ENCODE data around the gene DDX54.
"Not testable (repeated sequence)": the region's sequence is repeated elsewhere in the genome, so short reads cannot be mapped to it uniquely, and the experiment has no call there.

The DDX54 gene

GRCh38 chr12:113220593-113221180 is 35.4 kb upstream of the DDX54 start:
- DNase-seq (ENCODE audit: low read depth), result no peak

DNA sequence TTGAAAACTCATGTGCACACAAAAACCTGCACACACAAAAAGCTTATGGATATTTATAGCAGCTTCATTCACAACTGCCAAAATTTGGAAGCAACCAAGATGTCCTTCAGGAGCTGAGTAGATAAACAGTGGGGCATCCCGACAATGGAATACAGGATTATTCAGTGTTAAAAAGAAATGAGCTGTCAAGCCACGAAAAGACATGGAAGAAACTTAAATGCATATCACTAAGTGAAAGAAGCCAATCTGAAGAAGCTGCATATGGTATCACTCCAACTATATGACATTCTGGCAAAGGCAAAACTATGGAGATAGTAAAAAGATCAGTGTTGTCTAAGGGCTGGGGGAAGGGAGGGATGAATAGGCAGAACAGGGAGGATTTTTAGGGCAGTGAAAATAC is 30.7 kb upstream of the DDX54 start:
- DNase-seq (ENCODE audit: low read depth), result no peak

DNA sequence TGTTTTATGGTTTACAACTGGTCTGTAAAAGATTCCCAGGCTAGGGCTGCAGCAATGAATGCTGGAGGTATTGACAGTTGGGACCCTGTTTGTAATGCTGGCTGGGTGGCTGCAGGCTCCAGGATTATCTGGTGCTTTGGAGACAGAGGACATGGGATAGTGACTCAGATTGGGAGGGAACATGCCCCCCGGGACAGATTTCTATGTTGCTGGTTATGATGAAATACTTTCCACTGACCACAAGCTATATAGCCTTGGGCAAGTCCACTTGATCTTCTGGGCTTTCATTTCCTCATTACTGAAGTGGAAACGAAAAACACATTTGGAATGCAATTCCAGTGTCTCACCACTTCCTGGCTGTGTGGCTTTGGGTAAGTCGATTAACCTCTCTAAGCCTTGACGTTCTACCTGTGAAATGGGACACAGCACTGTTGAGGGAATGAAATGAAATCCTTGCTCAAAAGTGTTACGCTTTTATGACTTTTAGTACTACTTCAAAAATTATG is 29.7 kb upstream of the DDX54 start:
- DNase-seq (ENCODE audit: low read depth), result peak; percentile 97

DNA sequence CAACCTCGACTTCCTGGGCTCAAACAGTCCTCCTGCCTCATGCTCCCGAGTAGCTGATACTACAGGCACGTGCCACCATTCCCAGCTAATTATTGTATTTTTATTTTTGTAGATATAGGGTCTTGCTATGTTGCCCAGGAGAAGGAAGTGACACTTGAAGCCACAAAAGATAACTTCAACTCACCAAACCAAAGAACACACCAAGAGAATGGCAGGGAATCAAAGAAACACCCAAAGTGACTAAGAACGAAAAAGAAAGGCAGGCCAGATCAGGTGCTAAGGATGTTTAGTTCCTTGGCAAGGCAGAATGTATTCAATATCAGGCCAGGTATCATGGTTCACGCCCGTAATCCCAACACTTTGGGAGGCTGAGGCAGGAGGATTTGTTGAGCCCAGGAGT is 25.9 kb upstream of the DDX54 start:
- no peak for DNase-seq (ENCODE audit: low read depth)

DNA sequence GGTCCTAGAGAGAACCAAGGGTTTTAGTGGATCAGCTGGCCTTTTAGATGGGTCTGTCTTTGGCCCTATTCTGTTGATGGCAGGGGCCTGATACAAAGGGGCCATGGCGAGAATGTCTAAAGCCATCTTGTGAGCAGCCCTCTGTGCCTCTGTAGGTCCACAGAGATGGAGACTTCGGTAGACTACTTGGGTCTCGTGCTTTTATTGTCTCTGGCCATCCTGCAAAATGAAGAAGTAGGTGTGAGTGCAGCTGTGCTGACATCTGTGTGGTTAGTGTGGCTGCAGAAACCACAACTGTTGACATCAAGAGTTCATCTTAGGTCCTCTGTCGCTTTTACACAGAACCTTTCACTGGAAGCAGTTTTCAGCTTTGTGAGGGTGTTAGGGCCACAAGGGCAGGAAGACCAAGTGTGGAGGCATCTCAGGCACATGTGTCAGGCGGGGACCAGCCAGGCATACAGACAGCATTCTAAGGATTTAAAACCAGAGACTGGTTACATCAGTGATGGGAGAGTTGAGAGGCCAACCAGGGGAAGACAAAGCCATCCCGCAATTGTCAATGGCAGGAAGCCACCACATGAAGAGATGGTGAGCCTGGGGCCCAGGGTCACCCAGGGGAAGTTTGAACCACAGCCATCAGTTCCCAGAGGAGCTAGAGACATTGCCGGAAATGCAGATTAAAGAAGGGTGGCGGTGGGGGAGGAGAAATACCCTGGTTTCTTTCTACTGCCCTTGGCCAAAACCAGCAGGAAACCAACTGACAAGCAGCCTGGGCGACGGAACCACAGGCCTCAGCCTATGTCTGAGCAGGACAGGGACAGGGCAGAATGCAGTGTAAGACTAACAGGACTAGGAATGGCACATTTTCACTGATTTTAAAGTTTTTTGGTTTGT is 23.0 kb upstream of the DDX54 start:
- DNase-seq (ENCODE audit: low read depth), result no peak

GRCh38 chr12:113207613-113208040 is 22.3 kb upstream of the DDX54 start:
- no peak for DNase-seq (ENCODE audit: low read depth)

DNA sequence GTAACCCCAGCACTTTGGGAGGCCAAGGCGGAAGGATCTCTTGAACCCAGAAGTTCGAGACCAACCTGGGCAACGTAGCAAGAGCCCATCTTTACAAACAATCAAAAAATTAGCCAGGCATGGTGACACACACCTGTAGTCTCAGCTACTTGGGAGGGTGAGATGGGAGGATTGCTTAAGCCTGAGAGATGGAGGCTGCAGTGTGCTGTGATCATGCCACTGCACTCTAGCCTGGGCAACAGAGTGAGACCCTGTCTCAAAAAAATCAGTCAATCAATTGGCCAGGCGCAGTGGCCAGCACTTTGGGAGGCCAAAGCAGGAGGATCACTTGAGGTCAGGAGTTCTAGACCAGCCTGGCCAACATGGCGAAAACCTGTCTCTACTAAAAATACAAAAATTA is 21.5 kb upstream of the DDX54 start:
- not testable (repeated sequence) for DNase-seq (ENCODE audit: low read depth)

- DNase-seq (ENCODE audit: low read depth), result no peak
Measured at GRCh38 chr12:113204804-113205203, 19.5 kb upstream of the DDX54 start.

DNA sequence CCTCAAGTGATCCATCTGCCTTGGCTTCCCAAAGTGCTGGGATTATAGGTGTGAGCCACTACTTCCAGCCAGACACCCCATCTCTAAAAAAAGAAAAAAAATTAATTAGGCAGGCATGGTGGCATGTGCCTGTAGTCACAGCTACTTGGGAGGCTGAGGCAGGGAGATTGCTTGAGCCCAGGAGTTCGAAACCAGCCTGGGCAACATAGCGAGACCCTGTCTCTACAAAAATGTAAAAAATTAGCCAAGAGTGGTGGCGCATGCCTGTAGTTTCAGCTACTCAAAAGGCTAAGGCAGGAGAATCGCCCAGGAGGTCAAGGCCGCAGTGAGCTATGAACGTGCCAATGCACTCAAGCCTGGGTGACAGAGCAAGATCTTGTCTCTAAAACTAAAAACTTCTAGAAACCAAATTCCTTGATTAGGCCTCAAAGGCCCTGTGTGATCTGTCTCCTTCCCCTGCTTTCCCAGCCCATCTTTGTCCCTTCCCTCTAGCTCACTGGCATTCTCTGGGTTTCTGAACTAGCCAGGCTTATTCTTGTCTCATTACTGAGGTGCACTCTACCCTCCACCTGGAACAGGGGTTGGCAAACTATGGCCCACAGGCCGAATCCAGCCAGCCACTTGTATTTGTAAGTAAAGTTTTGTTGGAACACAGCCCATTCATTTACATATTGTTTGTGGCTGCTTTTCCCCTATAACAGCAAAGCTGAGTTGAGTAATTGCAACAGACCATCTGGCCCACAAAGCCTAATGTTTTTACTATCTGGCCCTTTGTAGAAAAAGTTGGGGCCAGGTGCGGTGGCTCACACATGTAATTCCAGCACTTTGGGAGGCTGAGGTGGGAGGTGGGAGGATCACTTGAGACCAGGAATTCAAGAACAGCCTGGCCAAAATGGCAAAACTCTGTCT is 18.8 kb upstream of the DDX54 start:
- no peak for DNase-seq (ENCODE audit: low read depth)

DNA sequence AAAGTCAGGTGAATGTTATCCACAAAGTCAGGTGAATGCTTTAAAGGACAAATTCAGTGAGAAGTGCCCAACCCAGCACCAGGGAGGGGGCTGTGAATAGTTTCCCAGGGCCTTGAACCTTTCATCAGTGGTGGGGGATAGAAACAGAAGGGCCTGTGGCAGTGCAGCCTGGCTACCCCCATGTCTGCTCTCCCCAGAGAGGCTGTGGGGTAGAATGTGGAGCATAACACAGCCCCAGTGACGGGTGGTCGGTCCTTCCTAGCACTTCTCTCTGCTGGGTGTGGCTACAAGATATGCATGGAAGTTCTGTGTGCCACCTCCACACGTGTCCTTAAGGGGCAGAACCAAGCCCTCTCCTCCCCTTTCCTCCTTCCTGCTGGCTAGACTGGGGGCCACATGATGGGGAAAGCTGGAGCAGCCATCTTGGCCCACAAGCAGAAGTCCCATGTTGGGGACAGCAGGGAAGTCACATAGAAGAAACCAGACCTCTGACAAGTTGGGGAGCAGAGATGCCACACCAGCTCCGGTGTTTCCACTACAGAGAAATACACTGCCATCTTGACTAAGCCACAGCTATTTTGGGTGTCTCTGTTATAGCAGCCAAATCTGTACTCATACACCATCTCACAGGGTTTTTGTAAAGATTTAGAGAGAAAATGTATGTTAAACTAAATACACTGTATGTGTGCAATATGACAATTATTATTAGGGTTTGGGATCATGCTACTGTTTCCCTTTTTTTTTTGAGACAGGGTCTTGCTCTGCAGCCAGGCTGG is 17.2 kb upstream of the DDX54 start:
- DNase-seq (ENCODE audit: low read depth), result no peak

DNA sequence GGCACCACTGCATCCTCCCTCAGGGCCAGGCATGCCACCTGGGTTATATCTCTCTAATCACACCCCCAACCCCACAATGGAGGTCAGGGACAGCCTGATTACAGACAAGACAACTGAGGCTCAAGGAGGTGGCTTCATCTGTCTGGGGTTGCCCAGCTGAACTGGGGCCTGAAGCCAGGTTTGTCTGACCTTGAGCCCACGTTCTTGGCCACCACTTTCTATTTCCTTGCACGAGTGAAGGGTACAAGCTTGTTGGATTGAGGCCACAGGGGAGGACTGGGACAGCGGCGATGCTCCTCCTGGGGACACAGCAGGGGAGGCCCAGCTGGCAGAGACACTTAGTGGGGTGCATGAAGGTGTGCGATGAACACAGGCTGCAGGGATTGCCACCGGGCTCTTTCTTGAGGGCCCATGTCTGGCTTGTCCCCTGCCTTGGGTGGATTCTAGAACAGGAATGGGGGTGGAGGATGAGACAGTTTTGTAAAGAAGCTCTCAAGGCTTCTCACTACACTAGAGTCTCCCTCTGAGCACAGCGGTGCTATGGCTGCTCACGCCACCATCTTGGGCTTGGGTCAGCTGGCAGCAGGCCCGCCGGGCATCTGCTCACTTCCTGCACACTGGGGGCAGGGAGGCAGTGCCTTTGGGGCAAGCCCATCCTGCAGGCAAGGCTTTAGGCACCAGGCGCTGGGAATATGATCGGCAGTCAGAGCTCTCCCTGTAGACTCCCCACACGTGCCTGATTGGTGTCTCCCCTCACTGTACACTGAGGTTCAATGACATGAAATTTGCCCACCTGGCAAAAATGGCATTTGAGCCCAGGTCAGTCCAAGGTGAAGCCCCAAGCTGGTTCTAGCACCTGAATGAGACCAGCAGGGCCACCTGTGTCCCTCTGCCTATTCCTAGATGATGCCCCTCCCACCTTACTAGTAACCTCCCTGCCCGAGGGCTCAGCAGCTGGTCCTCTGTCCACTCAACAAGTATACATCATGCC is 16.2 kb upstream of the DDX54 start:
- no peak for DNase-seq (ENCODE audit: low read depth)

- no peak for DNase-seq (ENCODE audit: low read depth)
Measured at GRCh38 chr12:113200021-113200797, 14.9 kb upstream of the DDX54 start.

DNA sequence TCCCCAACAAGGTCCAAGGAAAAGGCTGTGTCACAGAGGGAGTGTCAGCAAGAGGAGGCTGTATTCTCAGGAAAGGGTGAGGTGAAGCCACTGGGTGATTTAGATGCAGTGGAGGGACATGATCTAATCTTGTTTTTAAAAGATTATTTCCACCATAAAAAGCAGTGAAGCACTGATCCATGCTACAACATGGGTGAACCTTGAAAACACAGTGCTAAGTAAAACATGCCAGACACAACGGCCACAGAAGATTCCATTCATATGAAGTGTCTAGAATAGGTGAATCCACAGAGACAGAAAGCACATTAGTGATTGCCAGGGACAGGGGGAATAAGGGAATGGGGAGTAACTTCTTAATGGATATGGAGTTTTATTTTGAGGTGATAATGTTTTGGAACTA is 13.0 kb upstream of the DDX54 start:
- no peak for DNase-seq (ENCODE audit: low read depth)

GRCh38 chr12:113197518-113198077 is 12.3 kb upstream of the DDX54 start:
- no peak for DNase-seq (ENCODE audit: low read depth)

DNA sequence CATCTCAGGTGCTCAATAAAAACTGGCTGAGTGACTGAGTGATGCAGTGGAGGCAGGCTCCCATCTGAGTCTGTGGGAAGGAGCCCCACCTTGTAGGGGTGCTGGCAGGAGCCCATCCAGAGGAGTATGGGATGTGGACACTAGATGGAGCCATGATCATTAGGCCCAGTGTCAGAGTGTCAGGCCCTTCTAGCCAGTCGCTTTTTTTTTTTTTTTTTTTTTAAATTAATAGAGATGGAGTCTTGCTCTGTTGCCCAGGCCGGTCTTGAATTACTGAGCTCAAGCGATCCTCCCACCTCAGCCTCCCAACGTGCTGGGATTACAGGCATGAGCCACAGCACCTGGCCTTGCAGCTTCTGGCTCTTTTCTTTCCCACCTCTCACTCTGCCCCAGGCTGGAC is 11.7 kb upstream of the DDX54 start:
- peak; percentile 82 for DNase-seq (ENCODE audit: low read depth)

DNA sequence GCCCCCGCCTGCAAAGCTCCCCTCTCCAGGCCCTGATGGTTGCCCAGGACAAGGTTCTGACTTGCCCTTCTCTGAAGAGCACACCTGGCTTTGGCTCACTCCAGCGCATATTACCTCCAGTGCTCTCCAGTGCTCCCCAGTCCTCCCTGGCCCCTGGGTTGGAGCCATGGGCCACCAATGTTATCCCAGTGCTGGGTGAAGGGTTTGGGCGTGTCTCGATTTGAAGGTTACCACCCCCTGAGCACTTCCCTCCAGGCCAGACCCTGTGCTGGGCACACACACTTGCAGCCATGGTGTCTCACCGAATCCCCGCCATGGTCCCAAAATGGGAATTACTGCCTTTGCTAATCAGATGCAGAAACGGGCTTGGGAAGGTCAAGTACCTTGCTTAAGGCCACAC is 11.3 kb upstream of the DDX54 start:
- no peak for DNase-seq (ENCODE audit: low read depth)

DNA sequence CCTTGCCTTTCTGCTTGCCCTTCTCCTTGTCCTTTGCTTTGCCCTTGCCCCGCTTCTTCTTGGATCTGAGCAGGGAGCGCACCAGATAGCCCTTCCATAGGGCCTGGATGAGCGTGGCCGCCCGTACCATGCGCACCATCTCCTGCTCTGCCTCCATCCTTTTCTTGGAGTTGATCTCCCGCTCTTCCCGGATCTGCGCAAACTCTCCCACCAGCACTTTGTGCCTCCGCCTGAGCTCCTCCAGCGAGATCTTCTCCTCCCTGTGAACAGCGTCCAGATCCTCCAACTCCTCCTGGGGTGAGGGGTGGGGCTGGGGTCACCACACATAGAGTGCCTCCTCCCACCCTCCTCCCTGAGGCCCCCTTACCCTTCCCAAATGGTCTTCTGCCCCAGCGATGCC is 10.3 kb upstream of the DDX54 start:
- no peak for DNase-seq (ENCODE audit: low read depth)

- peak; percentile 26 for DNase-seq (ENCODE audit: low read depth)
Measured at GRCh38 chr12:113194971-113195391, 9.7 kb upstream of the DDX54 start.

- DNase-seq (ENCODE audit: low read depth), result no peak
Measured at GRCh38 chr12:113191227-113191626, 5.9 kb upstream of the DDX54 start.
